ENCODE data around the gene ZC3H18. TPM values are rescaled to one million over a fixed set of nuclear protein-coding genes. Genes with fewer than 3 reads are reported as not detected.

Gene ZC3H18
- total and polyA plus RNA-seq, 2 experiments from 2014 or later = 30.0 to 40.7 TPM

DNA sequence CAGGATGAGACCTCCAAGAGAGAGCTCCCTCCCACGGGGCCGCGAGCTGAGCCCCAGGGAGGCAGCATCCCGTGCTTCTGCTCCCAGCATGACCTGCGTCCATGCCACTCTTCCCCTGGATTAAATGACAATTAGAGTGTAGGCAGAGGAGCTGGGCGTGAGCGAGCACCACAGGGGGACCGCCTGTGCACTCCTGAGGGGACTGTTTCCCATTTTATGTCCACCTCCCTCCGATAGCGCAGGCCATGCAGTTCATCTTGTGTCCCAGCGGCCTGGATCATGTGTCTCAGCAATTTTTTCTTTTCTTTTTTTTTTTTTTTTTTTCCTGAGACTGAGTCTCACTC lies 62.4 kb downstream of the ZC3H18 start:
- no peak overlapping the region for H3K4me3 ChIP-seq
- Mint-ChIP-seq H3K27ac (0 out of 2 replicates have a peak overlapping the region, but pooled peaks have one; percentile 56), H3K27me3 (ENCODE audit: insufficient read depth, low read depth, poor library complexity) (peaks cover 17% of the 10 kb centered on the region), H3K4me1 (peaks cover 33% of the 10 kb centered on the region), H3K9me3 (no peaks in the 10 kb centered on the region), H3K4me3 (no peak overlapping the region), H3K36me3 (ENCODE audit: low read depth) (peaks cover 35% of the 10 kb centered on the region)
- peaks cover 13% of the 10 kb centered on the region; the same call in 1 of the 2 replicates for H3K36me3 ChIP-seq (ENCODE audit: insufficient read depth)
- DNase-seq (ENCODE audit: low spot score) (no peak), ATAC-seq (no peak)
- TF ChIP-seq, protein P1, sequence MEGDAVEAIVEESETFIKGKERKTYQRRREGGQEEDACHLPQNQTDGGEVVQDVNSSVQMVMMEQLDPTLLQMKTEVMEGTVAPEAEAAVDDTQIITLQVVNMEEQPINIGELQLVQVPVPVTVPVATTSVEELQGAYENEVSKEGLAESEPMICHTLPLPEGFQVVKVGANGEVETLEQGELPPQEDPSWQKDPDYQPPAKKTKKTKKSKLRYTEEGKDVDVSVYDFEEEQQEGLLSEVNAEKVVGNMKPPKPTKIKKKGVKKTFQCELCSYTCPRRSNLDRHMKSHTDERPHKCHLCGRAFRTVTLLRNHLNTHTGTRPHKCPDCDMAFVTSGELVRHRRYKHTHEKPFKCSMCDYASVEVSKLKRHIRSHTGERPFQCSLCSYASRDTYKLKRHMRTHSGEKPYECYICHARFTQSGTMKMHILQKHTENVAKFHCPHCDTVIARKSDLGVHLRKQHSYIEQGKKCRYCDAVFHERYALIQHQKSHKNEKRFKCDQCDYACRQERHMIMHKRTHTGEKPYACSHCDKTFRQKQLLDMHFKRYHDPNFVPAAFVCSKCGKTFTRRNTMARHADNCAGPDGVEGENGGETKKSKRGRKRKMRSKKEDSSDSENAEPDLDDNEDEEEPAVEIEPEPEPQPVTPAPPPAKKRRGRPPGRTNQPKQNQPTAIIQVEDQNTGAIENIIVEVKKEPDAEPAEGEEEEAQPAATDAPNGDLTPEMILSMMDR (conservative IDR thresholded peaks at IDR 0.05; ENCODE audit: low read depth in 2 of 2) = no peak
- TF ChIP-seq STAT1 (IDR thresholded peaks at IDR 0.05; ENCODE audit: unreplicated experiment) (no peak), ZNF331 (CRISPR knock-in tag; IDR thresholded peaks at IDR 0.05; ENCODE audit: low read depth) (no peak), EZH2 (IDR thresholded peaks at IDR 0.05; ENCODE audit: low read depth, unreplicated experiment) (no peak), EZH2phosphoT487 (IDR thresholded peaks at IDR 0.05; ENCODE audit: unreplicated experiment) (no peak), POLR2AphosphoS5 (IDR thresholded peaks at IDR 0.05; ENCODE audit: low read depth) (no peak), JUNB (IDR thresholded peaks at IDR 0.05; ENCODE audit: unreplicated experiment) (no peak), NANOG (IDR thresholded peaks at IDR 0.05; ENCODE audit: borderline replicate concordance) (no peak), ZNF114 (CRISPR knock-in tag; IDR thresholded peaks at IDR 0.05) (no peak), CREB1 (CRISPR knock-in tag; IDR thresholded peaks at IDR 0.05; ENCODE audit: low read depth) (no peak)
- TF ChIP-seq, protein P2, sequence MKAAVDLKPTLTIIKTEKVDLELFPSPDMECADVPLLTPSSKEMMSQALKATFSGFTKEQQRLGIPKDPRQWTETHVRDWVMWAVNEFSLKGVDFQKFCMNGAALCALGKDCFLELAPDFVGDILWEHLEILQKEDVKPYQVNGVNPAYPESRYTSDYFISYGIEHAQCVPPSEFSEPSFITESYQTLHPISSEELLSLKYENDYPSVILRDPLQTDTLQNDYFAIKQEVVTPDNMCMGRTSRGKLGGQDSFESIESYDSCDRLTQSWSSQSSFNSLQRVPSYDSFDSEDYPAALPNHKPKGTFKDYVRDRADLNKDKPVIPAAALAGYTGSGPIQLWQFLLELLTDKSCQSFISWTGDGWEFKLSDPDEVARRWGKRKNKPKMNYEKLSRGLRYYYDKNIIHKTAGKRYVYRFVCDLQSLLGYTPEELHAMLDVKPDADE (IDR thresholded peaks at IDR 0.05) = no peak
- TF ChIP-seq, protein P3, sequence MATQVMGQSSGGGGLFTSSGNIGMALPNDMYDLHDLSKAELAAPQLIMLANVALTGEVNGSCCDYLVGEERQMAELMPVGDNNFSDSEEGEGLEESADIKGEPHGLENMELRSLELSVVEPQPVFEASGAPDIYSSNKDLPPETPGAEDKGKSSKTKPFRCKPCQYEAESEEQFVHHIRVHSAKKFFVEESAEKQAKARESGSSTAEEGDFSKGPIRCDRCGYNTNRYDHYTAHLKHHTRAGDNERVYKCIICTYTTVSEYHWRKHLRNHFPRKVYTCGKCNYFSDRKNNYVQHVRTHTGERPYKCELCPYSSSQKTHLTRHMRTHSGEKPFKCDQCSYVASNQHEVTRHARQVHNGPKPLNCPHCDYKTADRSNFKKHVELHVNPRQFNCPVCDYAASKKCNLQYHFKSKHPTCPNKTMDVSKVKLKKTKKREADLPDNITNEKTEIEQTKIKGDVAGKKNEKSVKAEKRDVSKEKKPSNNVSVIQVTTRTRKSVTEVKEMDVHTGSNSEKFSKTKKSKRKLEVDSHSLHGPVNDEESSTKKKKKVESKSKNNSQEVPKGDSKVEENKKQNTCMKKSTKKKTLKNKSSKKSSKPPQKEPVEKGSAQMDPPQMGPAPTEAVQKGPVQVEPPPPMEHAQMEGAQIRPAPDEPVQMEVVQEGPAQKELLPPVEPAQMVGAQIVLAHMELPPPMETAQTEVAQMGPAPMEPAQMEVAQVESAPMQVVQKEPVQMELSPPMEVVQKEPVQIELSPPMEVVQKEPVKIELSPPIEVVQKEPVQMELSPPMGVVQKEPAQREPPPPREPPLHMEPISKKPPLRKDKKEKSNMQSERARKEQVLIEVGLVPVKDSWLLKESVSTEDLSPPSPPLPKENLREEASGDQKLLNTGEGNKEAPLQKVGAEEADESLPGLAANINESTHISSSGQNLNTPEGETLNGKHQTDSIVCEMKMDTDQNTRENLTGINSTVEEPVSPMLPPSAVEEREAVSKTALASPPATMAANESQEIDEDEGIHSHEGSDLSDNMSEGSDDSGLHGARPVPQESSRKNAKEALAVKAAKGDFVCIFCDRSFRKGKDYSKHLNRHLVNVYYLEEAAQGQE (IDR thresholded peaks at IDR 0.05; ENCODE audit: unreplicated experiment) = no peak
- TF ChIP-seq, protein P4, sequence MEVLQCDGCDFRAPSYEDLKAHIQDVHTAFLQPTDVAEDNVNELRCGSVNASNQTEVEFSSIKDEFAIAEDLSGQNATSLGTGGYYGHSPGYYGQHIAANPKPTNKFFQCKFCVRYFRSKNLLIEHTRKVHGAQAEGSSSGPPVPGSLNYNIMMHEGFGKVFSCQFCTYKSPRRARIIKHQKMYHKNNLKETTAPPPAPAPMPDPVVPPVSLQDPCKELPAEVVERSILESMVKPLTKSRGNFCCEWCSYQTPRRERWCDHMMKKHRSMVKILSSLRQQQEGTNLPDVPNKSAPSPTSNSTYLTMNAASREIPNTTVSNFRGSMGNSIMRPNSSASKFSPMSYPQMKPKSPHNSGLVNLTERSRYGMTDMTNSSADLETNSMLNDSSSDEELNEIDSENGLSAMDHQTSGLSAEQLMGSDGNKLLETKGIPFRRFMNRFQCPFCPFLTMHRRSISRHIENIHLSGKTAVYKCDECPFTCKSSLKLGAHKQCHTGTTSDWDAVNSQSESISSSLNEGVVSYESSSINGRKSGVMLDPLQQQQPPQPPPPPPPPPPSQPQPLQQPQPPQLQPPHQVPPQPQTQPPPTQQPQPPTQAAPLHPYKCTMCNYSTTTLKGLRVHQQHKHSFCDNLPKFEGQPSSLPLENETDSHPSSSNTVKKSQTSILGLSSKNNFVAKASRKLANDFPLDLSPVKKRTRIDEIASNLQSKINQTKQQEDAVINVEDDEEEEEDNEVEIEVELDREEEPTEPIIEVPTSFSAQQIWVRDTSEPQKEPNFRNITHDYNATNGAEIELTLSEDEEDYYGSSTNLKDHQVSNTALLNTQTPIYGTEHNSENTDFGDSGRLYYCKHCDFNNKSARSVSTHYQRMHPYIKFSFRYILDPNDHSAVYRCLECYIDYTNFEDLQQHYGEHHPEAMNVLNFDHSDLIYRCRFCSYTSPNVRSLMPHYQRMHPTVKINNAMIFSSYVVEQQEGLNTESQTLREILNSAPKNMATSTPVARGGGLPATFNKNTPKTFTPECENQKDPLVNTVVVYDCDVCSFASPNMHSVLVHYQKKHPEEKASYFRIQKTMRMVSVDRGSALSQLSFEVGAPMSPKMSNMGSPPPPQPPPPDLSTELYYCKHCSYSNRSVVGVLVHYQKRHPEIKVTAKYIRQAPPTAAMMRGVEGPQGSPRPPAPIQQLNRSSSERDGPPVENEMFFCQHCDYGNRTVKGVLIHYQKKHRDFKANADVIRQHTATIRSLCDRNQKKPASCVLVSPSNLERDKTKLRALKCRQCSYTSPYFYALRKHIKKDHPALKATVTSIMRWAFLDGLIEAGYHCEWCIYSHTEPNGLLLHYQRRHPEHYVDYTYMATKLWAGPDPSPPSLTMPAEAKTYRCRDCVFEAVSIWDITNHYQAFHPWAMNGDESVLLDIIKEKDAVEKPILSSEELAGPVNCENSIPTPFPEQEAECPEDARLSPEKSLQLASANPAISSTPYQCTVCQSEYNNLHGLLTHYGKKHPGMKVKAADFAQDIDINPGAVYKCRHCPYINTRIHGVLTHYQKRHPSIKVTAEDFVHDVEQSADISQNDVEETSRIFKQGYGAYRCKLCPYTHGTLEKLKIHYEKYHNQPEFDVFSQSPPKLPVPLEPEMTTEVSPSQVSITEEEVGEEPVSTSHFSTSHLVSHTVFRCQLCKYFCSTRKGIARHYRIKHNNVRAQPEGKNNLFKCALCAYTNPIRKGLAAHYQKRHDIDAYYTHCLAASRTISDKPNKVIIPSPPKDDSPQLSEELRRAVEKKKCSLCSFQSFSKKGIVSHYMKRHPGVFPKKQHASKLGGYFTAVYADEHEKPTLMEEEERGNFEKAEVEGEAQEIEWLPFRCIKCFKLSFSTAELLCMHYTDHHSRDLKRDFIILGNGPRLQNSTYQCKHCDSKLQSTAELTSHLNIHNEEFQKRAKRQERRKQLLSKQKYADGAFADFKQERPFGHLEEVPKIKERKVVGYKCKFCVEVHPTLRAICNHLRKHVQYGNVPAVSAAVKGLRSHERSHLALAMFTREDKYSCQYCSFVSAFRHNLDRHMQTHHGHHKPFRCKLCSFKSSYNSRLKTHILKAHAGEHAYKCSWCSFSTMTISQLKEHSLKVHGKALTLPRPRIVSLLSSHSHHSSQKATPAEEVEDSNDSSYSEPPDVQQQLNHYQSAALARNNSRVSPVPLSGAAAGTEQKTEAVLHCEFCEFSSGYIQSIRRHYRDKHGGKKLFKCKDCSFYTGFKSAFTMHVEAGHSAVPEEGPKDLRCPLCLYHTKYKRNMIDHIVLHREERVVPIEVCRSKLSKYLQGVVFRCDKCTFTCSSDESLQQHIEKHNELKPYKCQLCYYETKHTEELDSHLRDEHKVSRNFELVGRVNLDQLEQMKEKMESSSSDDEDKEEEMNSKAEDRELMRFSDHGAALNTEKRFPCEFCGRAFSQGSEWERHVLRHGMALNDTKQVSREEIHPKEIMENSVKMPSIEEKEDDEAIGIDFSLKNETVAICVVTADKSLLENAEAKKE (CRISPR knock-in tag; IDR thresholded peaks at IDR 0.05) = no peak
- H3K27ac ChIP-seq (ENCODE audit: low read depth) = no peak overlapping the region
- no peaks in the 10 kb centered on the region for H3K9me2 ChIP-seq (ENCODE audit: insufficient read depth)
- no peak overlapping the region for H2AFZ ChIP-seq
- H3K27me3 ChIP-seq (ENCODE audit: insufficient read depth) = no peaks in the 10 kb centered on the region; the same call in 1 of the 2 replicates
- H3F3A ChIP-seq (replicated peaks; ENCODE audit: low read depth) = 0 out of 2 replicates have a peak, but pooled peaks cover 14% of the 10 kb centered on the region
- no peaks in the 10 kb centered on the region for H3K79me2 ChIP-seq (replicated peaks; ENCODE audit: insufficient read depth)
- H3K4me2 ChIP-seq = no peak overlapping the region
- peaks cover 10% of the 10 kb centered on the region for H3K4me1 ChIP-seq (ENCODE audit: insufficient read depth)
- H4K20me1 ChIP-seq (replicated peaks; ENCODE audit: insufficient read depth) = no peaks in the 10 kb centered on the region
